Measurements from ENCODE around the gene PNMA6E.

Gene PNMA6E

DNA sequence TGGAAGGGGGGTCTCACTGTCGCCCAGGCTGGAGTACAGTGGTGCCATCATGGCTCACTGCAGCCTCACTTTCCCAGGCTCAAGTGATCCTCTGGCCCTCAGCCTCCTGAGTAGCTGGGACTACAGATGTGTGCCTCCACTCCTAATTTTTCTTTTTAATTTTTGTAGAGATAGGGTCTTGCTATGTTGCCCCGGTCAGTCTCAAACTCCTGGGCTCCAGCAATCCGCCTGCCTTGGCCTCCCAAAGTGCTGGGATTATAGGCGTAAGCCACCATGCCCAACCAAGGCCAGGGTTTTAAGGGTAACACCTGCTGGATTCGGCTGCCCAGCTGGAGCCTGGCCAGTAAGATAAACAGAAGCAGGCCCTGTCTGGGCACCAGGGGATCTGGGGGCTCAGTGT, 41.3 kb upstream of the PNMA6E start:
- TF ChIP-seq, protein P1, sequence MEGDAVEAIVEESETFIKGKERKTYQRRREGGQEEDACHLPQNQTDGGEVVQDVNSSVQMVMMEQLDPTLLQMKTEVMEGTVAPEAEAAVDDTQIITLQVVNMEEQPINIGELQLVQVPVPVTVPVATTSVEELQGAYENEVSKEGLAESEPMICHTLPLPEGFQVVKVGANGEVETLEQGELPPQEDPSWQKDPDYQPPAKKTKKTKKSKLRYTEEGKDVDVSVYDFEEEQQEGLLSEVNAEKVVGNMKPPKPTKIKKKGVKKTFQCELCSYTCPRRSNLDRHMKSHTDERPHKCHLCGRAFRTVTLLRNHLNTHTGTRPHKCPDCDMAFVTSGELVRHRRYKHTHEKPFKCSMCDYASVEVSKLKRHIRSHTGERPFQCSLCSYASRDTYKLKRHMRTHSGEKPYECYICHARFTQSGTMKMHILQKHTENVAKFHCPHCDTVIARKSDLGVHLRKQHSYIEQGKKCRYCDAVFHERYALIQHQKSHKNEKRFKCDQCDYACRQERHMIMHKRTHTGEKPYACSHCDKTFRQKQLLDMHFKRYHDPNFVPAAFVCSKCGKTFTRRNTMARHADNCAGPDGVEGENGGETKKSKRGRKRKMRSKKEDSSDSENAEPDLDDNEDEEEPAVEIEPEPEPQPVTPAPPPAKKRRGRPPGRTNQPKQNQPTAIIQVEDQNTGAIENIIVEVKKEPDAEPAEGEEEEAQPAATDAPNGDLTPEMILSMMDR (IDR thresholded peaks at IDR 0.05; ENCODE audit: low read depth, low read length) = no peak
- H3K4me3 ChIP-seq (replicated peaks in 1 of 2; ENCODE audit: low read depth in 2 of 2, low read length in 2 of 2) = no peak overlapping the region
- no peak for DNase-seq (ENCODE audit: low read depth in 2 of 2)

DNA sequence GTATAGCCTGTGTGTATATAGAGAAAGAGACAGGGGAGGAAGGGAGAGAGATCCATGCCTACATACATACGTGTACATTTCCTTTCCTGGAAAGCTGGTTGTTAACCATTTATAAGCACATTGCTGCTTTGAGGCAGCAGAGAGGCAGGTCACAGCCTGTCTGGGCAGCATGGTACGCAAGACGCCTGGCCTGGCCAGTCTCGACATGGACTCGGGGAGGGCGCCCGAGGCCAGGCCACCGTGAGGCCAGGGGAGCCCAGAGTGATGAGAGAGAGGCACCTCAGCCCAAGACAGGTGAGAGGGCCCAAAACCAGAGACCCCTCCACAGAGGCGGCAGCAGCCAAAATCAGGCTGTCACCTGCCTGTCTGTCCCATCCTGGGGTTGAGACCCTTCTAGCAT, 40.8 kb upstream of the PNMA6E start:
- H3K4me3 ChIP-seq (replicated peaks in 1 of 2; ENCODE audit: low read depth in 2 of 2, low read length in 2 of 2) = no peak overlapping the region
- no peak for DNase-seq (ENCODE audit: low read depth in 2 of 2)
- TF ChIP-seq, protein P1 (IDR thresholded peaks at IDR 0.05; ENCODE audit: low read depth, low read length) = no peak

DNA sequence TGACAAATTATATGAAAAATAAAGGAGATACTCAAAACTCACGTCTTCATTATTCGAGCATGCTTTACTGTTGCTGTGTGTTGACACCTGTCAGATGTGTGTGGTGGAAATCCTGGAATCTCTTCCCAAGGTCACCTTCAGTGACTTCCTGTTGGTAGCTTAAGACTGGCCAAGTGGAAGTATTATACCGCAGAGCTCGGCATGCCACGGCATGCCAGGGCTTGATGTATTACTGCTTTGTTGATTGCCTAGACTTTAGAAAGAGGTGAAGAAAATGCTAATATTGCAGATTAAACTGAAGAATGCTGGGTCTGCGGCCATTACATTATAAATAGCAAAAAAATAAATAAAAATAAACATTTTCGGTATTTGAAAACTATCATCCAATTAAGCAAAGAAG, 40.1 kb upstream of the PNMA6E start:
- H3K4me3 ChIP-seq (replicated peaks in 1 of 2; ENCODE audit: low read depth in 2 of 2, low read length in 2 of 2) = no peak overlapping the region
- TF ChIP-seq, protein P1 (IDR thresholded peaks at IDR 0.05; ENCODE audit: low read depth, low read length) = no peak
- no peak for DNase-seq (ENCODE audit: low read depth in 2 of 2)

DNA sequence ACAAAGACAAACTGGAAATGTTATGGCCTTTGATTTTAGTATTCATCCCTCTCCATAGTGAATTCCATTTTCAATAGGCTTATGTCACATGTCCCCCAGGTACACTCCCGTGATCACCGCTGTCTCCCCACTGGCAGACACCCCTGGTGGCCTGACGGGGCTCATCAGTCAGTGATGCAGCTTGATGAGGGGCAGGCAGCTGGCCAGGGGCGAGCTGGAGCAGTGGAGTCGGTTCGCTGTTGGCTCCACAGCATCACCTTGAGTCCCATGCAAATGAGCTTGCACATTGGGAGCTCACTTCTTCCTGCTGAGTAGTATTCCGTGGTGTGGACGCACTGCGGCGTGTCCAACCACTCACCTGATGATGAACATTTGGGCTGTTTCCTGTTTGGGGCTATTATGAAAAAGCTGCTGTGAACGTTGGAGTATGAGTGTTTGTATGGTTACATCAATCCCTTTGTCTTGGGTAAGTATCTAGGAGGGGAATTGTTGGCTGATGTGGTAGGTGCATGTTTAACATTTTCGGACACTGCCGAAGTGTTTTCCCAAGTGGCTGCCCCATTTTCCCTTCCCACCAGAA, 39.5 kb upstream of the PNMA6E start:
- no peak for DNase-seq (ENCODE audit: low read depth in 2 of 2)
- H3K4me3 ChIP-seq (replicated peaks in 1 of 2; ENCODE audit: low read depth in 2 of 2, low read length in 2 of 2) = no peak overlapping the region
- TF ChIP-seq, protein P1 (IDR thresholded peaks at IDR 0.05; ENCODE audit: low read depth, low read length) = no peak

DNA sequence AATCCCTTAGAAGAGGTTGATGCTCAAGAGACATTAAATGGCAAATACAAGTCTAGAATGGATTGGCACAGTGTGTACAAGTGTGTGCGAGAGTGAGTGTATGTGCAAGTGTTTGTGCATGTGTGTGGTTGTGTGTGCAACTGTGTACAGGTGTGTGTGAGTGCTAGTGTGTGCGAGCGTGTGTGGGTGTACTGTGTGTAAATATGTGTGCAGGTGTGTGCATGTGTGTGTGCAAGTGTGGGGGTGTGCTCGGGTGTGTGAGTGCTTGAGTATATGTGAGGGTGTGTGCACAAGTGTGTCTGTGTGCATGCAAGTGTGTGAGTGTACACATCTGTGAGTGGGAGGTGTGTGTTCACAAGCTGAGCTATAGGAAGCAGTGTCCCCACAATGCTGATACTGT, 38.8 kb upstream of the PNMA6E start:
- no peak for DNase-seq (ENCODE audit: low read depth in 2 of 2)
- TF ChIP-seq, protein P1 (IDR thresholded peaks at IDR 0.05; ENCODE audit: low read depth, low read length) = no peak
- H3K4me3 ChIP-seq (replicated peaks in 1 of 2; ENCODE audit: low read depth in 2 of 2, low read length in 2 of 2) = no peak overlapping the region

DNA sequence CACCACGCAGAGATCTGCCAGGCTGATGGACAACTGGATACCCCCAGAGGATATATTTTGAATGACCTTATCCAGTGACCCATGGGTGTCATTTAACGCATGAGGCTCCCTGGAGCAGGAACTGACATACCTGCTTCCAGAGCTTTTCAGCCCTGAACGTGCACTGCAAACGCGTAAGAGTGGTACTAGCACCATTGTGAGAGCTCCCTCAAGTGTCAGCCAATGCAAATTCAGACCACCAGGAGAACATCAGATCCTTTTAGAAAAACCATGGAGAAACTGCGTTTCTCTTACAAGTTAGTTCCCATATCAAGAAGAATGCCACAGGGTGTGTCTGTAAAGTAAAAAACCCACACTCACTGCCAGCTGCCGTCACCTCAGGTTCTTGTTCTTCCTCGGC, 37.4 kb upstream of the PNMA6E start:
- DNase-seq (ENCODE audit: low read depth in 2 of 2) = peak; percentile 39 to 51
- TF ChIP-seq, protein P1 (IDR thresholded peaks at IDR 0.05; ENCODE audit: low read depth, low read length) = peak; percentile 36
- H3K4me3 ChIP-seq (replicated peaks in 1 of 2; ENCODE audit: low read depth in 2 of 2, low read length in 2 of 2) = no peak overlapping the region

DNA sequence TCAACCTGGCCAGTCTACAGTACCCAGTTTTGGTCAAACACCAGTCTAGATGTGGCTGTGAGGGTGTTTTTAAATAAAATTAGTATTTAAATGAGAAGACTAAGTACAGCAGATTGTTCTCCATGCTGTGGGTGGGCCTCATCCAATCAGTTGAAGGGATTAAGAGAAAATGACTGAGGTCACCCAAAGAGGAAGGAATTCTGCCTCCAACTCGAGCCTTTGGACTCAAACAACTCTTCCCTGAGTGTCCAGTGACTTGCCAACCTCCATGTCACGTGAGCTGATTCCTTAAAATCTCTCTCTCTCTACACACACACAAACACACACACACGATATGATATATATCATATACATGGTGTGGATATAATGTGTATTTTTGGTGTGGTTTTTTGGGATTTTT, 34.7 kb upstream of the PNMA6E start:
- no peak overlapping the region for H3K4me3 ChIP-seq (replicated peaks in 1 of 2; ENCODE audit: low read depth in 2 of 2, low read length in 2 of 2)
- DNase-seq (ENCODE audit: low read depth in 2 of 2) = no peak
- TF ChIP-seq, protein P1 (IDR thresholded peaks at IDR 0.05; ENCODE audit: low read depth, low read length) = no peak

Measured in cardiac fibroblast (primary cell).